ENCODE data around the gene GUK1.

The GUK1 gene

GRCh38 chr1:228177183-228177475 is 37.0 kb downstream of the GUK1 start:
- no peak for TF ChIP-seq CTCF (IDR thresholded peaks at IDR 0.05; ENCODE audit: borderline replicate concordance, control extremely low read depth, extremely low read depth, insufficient read depth, missing control alignments)
- no peak for DNase-seq (ENCODE audit: low spot score)
- in situ Hi-C loops (cut with MboI; ENCODE audit: low sequenced_read_pairs, unreplicated experiment): no loop called here

- in situ Hi-C loops (cut with MboI; ENCODE audit: low sequenced_read_pairs, unreplicated experiment): no loop called here
- DNase-seq (ENCODE audit: low spot score): no peak
- TF ChIP-seq CTCF (IDR thresholded peaks at IDR 0.05; ENCODE audit: borderline replicate concordance, control extremely low read depth, extremely low read depth, insufficient read depth, missing control alignments): no peak
Measured at GRCh38 chr1:228177721-228178710, 37.9 kb downstream of the GUK1 start.

- in situ Hi-C loops (cut with MboI; ENCODE audit: low sequenced_read_pairs, unreplicated experiment): no loop called here
- DNase-seq (ENCODE audit: low spot score): no peak
- TF ChIP-seq CTCF (IDR thresholded peaks at IDR 0.05; ENCODE audit: borderline replicate concordance, control extremely low read depth, extremely low read depth, insufficient read depth, missing control alignments): no peak
Measured at GRCh38 chr1:228178737-228179684, 38.9 kb downstream of the GUK1 start.

GRCh38 chr1:228180271-228180958 is 40.3 kb downstream of the GUK1 start:
- in situ Hi-C loops (cut with MboI; ENCODE audit: low sequenced_read_pairs, unreplicated experiment): no loop called here
- TF ChIP-seq CTCF (IDR thresholded peaks at IDR 0.05; ENCODE audit: borderline replicate concordance, control extremely low read depth, extremely low read depth, insufficient read depth, missing control alignments): no peak
- DNase-seq (ENCODE audit: low spot score): no peak

GRCh38 chr1:228180959-228181644 is 41.0 kb downstream of the GUK1 start:
- in situ Hi-C loops (cut with MboI; ENCODE audit: low sequenced_read_pairs, unreplicated experiment): no loop called here
- no peak for DNase-seq (ENCODE audit: low spot score)
- no peak for TF ChIP-seq CTCF (IDR thresholded peaks at IDR 0.05; ENCODE audit: borderline replicate concordance, control extremely low read depth, extremely low read depth, insufficient read depth, missing control alignments)
